ENCODE data around the gene ARHGAP23.

ARHGAP23 gene

GRCh38 chr17:38442548-38442947 lies 14.3 kb downstream of the ARHGAP23 start:
- no peak for DNase-seq

- no peak for DNase-seq
Observed at GRCh38 chr17:38443356-38444031, 15.2 kb downstream of the ARHGAP23 start.

- DNase-seq, result peak; percentile 38 to 45
Observed at GRCh38 chr17:38444151-38444550, 15.9 kb downstream of the ARHGAP23 start.

GRCh38 chr17:38447502-38448085 lies 19.3 kb downstream of the ARHGAP23 start:
- no peak for DNase-seq

- no peak for DNase-seq
Observed at GRCh38 chr17:38448208-38448771, 20.0 kb downstream of the ARHGAP23 start.

GRCh38 chr17:38449364-38449763 lies 21.1 kb downstream of the ARHGAP23 start:
- no peak for DNase-seq

- DNase-seq, result no peak
Observed at GRCh38 chr17:38450557-38451029, 22.3 kb downstream of the ARHGAP23 start.

- no peak for DNase-seq
Observed at GRCh38 chr17:38451030-38451839, 23.0 kb downstream of the ARHGAP23 start.

- no peak for DNase-seq
Observed at GRCh38 chr17:38451840-38452529, 23.7 kb downstream of the ARHGAP23 start.

GRCh38 chr17:38452719-38453118 lies 24.5 kb downstream of the ARHGAP23 start:
- no peak for DNase-seq

GRCh38 chr17:38453951-38454421 lies 25.7 kb downstream of the ARHGAP23 start:
- no peak for DNase-seq

GRCh38 chr17:38454532-38454931 lies 26.3 kb downstream of the ARHGAP23 start:
- no peak for DNase-seq

GRCh38 chr17:38455288-38455915 lies 27.1 kb downstream of the ARHGAP23 start:
- DNase-seq, result no peak

GRCh38 chr17:38456031-38456815 lies 28.0 kb downstream of the ARHGAP23 start:
- DNase-seq, result no peak

GRCh38 chr17:38457577-38458371 lies 29.5 kb downstream of the ARHGAP23 start:
- DNase-seq, result no peak

- no peak for DNase-seq
Observed at GRCh38 chr17:38458521-38458920, 30.3 kb downstream of the ARHGAP23 start.

- DNase-seq, result no peak
Observed at GRCh38 chr17:38459567-38459966, 31.3 kb downstream of the ARHGAP23 start.

GRCh38 chr17:38460082-38460715 lies 31.9 kb downstream of the ARHGAP23 start:
- DNase-seq, result no peak

GRCh38 chr17:38460716-38461630 lies 32.7 kb downstream of the ARHGAP23 start:
- DNase-seq, result no peak
